RPMI7951 (cell line): ENCODE measurements around the gene SH3YL1. TPM values are rescaled to one million over a fixed set of nuclear protein-coding genes. Genes with fewer than 3 reads are reported as not detected.

Source experiments
- DNase-seq: peaks from one replicate; pipeline ENCODE4 v3.0.0-alpha.2; 2012; ENCODE audit warnings: low read depth
- total RNA-seq: library from RNA; depleted of rRNA; stranded (reverse); fragments of >200 nt; shearing (Covaris generic); gene quantifications from 2 replicates; pipeline ENCODE4 v1.2.3, GENCODE V29; 2014; rRNA removed

Gene SH3YL1
- 12.7 and 18.1 TPM in 2 replicates for total RNA-seq

- DNase-seq = peak; percentile 21
Observed at GRCh38 chr2:263774-264492, at the start of gene SH3YL1. Gene SH3YL1, minus strand, starts transcription at chr2:264032. Its CDS starts 48 bp downstream, at chr2:263984.

GRCh38 chr2:310994-311393 is 47.2 kb upstream of the SH3YL1 start:
- no peak for DNase-seq

- no peak for DNase-seq
Observed at GRCh38 chr2:309954-310510, 46.2 kb upstream of the SH3YL1 start.

GRCh38 chr2:309148-309953 is 45.5 kb upstream of the SH3YL1 start:
- DNase-seq = no peak

GRCh38 chr2:305366-305765 is 41.5 kb upstream of the SH3YL1 start:
- no peak for DNase-seq

- DNase-seq = no peak
Observed at GRCh38 chr2:296354-296753, 32.5 kb upstream of the SH3YL1 start.

- DNase-seq = no peak
Observed at GRCh38 chr2:295090-295489, 31.3 kb upstream of the SH3YL1 start.

GRCh38 chr2:290090-290722 is 26.4 kb upstream of the SH3YL1 start:
- peak; percentile 66 for DNase-seq

- no peak for DNase-seq
Observed at GRCh38 chr2:289362-290089, 25.7 kb upstream of the SH3YL1 start.

- no peak for DNase-seq
Observed at GRCh38 chr2:288758-289361, 25.0 kb upstream of the SH3YL1 start.

- no peak for DNase-seq
Observed at GRCh38 chr2:287911-288757, 24.3 kb upstream of the SH3YL1 start, which contains the start of gene ALKAL2. Gene ALKAL2, minus strand, starts transcription at chr2:288091. Its CDS starts 256 bp downstream, at chr2:287835.

GRCh38 chr2:287471-287885 is 23.6 kb upstream of the SH3YL1 start:
- peak; percentile 31 for DNase-seq

GRCh38 chr2:286774-287392 is 23.1 kb upstream of the SH3YL1 start:
- DNase-seq = no peak

- DNase-seq = no peak
Observed at GRCh38 chr2:286035-286434, 22.2 kb upstream of the SH3YL1 start.

GRCh38 chr2:285531-285930 is 21.7 kb upstream of the SH3YL1 start:
- no peak for DNase-seq

GRCh38 chr2:284896-285492 is 21.2 kb upstream of the SH3YL1 start:
- no peak for DNase-seq

GRCh38 chr2:283996-284794 is 20.4 kb upstream of the SH3YL1 start:
- no peak for DNase-seq
